Stimulated activated CD4-positive, alpha-beta T cell treated with anti-CD3 and anti-CD28 coated beads, Interleukin-15, amount 100 ng/mL, for 48 hours (primary cell): Measurements from ENCODE around the gene PRRG3.
"Not testable (repeated sequence)": the region's sequence is repeated elsewhere in the genome, so short reads cannot be mapped to it uniquely, and the experiment has no call there.

ENCODE experiments used
- DNase-seq, 2 donors: peaks; one replicate each; pipeline ENCODE4 v3.0.0-alpha.2; 2020; ENCODE audit warnings: low read depth in 2 of 2

The PRRG3 gene

DNA sequence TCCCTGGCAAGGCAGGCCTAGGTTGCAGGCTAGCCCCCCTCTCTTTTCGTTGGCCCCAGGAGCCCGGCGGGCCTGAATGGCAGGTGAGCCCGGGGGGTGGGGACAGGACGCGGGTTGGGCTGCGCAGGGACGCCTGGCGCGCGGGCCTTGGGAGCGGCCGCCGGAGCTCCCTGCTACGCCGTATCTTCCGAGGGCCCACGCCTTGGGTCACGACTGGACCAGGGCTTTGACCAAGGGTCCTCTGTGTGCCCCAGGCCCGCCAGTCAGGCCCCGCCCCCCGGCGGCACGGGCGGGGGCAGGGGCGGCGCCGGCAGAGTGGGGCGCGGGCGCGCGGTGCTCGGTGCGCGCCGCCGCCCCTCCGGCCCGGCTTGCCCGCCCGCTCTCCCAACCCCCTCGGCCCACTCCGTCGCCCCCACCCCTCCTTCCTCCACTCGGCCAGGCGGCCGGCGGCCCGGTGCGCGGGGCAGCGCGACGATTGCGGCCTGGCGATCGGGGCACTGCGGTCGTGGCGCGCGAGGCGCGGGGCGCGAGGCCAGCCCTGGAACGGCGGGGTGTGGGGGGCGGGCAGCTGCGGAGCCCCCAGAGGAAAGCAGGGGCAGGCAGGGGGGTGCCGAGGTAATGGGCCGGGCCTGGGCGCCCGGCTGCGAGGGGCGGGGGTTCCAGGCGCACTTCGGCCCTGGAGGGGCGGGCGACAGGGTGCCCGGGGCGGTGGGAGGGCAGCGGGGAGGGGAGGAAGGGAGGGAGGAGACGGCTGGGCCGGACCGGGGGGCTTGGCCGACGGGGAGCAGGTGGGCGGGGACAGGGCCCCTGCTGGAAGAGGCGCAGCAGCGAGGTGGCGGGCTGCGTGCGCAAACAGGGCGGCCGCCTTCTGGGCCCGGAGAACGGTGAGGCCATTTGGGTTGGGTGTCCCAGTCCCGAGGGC is at the start of gene PRRG3:
PRRG3 (plus strand) TSS at position 798 of the 922 bp plus-strand sequence. CDS start 3,357 bp downstream, outside the sequence.
- no peak for DNase-seq

DNA sequence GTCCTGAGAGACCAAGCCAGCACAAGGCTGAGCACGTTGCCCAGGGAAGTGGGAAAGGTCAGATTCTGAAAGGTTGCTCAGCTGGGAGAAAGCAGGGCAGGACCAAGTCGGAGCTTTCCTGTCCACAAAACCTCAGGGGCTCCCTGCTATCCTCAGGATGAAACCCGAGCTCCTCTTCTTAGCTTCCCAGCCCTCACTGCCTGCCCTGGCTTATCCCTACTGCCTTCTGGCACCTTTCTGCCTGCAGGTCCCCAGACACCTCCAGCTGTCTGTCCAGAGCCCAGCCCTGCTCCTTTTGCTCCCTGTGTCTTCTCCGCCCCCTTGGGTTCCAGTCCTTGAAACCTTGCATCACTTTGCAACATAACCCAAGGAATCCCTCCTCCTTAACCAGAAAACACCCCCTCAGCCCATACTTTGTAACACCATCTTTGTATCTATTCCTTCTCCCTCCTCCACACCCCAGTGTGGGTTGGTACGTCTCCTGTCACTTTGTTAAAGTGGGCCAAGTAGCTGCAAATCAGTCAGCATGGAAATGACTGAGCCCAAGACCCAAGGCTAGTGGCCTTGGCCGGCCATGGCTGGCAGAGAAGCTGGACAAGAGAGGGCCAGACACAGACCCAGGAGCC is 20.0 kb upstream of the PRRG3 start:
- DNase-seq = no peak

DNA sequence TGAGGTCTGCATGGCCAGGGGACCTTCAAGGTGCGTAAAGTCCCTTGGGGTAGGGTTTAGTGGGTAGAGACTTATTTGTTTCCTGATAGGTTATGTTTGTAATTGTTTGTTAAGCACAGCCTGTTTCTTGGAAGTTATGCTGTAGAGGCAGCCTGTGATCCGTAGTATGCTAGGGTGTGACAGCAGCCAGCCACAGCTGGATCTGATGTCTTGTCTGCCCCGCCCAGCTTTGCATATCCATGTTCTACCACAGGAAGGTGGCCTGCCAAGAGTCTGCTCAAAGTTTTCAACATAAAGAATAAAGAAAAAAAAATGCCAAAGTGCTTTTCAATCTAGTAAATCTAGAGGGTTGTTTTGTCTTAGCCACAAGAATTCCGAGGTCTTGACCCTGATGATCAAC is 19.1 kb upstream of the PRRG3 start:
- no peak for DNase-seq

DNA sequence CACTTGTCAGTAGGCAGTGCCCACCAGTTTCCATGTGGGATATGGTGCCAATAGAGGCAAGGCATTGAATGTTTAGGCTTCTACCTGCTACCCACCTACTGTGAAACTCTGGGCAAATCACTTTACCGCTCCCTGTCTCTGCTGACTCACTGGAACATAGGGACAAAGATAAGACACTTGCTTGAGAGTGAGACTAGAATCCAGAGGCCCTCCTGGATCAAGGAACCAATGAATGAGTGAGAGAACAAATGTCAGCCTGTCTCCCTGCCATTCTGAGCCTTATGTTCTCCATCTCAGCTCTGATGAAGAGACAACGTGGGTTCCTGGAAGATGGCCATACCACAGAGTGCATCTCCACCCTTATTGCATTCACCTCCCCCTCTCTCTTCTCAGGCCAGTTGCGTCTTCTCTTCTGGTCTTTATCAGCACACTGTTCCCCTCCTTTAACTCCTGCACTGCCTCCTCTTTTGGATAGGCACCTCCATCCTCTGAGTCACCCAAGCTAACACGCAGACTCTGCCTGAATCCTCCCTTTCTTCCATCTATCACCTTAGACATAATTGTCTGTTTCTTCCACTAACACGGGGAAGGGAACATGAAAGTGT is 15.4 kb upstream of the PRRG3 start:
- no peak for DNase-seq

DNA sequence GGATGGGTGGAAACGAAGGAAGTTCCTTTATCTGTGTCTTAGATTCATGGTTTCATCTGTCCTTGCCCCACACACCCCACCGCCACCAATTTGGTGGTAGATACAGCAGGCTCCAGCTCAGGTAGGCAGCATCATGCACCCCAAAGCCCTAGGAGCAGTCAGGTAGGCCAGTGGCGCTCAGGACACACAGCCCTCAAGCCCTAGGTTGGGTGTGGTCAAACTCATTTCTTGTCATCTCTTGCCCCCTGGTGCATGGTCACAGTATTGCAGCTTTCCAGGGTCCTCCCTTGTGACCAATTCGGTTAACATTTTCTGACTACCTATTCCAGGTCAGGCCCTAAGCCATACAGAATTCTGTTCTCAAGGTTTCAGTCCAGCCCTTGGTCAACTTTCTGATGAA is 14.5 kb upstream of the PRRG3 start:
- peak; percentile 26 to 62 for DNase-seq

DNA sequence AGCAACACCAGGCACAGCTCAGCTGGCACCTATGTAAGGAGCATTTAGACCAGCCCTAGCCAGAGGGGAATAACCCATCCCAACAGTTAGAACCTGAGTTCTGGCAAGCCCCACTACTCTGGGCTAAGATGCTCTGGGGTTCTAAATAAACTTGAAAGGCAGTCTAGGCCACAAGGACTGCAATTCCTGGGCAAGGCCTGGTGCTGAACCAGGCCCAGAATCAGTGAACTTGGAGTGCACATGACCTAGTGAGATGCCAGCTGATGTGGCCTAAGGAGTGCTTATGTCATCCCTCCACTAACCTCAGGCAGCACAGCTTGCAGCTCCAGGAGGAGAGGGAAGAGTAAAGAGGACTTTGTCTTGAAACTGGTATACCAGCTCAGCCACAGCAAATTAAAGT is 7.6 kb upstream of the PRRG3 start:
- no peak for DNase-seq

DNA sequence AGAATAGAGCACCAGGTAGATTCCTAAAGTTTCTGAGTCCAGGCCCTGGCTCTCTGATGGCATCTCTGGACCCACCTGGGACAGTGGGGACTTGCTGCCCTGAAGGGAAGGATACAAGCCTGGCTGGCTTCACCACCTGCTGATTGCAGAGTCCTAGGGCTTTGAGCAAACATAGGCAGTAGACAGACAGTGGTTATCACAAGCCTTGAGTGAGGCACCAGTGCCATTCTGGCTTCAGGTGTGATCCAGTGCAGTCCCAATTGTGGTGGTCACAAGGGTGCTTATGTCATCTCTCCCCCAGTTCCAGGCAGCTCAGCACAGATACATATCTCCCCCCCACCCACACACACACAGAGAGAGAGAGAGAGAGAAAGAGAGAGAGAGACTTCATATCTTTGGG is 6.6 kb upstream of the PRRG3 start:
- no peak for DNase-seq

DNA sequence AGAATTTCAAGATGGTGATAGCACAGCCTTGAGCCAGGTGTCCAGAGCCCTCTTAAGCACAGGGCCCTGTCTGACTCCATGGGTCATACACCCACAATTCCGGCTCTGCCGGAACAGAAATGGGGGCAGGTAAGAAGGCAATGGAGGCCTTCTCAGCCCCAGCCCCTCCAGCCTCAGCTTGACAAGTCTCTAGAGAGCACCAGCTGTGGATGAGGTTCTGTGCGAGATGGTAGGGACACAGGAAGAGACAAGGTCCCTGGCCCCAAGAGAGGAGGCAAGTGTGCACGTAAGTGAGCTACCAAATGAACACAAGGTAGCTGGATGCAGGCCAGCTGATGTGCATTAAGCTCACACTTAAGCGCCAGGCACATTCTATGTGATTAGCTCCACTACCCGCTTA is 2.4 kb upstream of the PRRG3 start:
- DNase-seq = no peak

DNA sequence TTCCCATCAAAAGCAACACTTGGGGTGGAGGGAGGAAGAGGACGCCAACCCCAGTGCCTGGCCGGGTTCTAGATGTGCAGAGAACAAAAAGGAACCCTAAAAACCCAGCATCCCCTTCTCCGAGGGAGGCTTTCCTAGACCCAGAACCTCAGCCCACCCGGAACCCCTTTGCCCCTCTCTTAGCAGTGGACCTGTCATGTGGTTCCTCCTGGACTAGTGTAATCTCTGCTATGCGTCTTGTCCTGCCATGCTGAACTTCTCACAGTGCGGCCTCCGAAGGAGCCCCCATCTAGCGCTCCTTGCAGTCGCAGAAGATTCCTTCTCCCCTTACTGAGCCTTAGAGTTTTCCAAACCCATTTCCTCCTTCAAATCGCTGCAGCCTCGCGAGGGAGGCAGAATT is 1.1 kb upstream of the PRRG3 start:
- no peak for DNase-seq

DNA sequence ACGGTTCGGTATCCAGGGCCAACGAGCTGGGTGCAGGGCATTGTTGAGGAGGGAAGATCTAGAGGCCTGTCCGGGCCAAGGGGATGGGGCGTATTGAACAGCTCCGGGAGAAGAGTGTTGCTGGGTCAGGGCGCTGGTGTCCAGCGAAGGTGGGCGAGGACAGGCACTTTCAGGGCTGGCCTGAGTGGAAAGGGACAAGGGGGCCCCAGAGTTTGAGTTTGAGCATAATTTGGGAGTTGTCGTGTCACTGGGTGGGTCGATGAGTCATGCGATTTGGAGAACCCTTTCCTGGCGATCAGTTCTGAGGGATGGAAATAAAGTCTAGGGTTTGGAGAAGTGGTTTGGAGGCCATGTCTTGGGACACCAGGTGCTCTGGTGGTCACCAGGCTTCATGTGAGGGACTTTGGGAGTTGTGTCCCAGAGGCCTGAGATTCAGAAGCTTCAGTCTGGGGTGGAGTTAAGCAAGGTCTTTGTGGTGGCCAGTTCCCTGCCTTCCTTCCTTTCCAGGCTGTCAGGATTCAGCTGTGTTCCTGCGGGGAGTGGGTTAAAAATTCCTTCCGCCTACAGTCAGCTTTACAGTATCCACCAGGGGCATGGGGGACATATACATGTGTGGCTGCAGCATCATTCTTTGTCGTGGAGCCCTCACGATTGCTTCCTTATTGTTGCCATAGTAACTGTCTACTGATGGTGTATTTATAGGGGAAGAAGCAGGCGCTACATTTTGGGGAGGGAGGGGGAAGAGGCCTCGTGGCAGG is 504 bp downstream of the PRRG3 start:
- DNase-seq = no peak

DNA sequence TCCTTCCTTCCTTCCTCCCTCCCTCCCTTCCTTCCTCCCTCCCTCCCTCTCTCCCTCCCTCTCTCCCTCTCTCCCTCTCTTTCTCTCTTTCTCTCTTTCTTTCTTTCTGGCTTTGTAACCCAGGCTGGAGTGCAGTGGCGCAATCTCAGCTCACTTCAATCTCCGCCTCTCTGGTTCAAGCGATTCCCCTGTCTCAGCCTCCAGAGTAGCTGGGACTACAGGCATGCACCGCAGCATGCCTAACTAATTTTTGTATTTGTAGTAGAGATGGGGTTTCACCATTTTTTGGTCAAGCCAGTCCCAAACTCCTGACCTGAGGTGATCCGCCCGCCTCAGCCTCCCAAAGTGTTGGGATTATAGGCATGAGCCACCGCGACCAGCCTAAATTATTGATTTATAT is 1.8 kb downstream of the PRRG3 start:
- not testable (repeated sequence) for DNase-seq

DNA sequence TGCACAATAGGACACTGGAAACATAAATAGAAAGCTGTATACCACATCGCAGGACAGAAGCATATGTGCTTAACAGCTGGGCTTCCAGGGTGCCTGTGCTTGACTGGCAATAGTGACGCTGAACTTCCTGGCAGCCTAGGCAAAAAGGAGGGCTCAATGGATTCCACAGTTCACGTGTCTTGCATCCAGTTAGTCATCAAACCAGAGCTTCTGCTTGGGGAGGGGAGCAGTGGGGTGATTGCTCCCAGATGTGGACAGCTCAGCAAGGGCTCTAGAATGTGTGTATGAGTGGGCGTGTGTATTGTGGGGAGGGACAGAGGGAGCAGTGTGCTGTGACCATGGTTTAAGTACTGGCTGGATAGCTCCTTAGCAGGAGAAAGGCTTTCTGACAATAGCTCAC is 2.3 kb downstream of the PRRG3 start:
- DNase-seq = no peak

DNA sequence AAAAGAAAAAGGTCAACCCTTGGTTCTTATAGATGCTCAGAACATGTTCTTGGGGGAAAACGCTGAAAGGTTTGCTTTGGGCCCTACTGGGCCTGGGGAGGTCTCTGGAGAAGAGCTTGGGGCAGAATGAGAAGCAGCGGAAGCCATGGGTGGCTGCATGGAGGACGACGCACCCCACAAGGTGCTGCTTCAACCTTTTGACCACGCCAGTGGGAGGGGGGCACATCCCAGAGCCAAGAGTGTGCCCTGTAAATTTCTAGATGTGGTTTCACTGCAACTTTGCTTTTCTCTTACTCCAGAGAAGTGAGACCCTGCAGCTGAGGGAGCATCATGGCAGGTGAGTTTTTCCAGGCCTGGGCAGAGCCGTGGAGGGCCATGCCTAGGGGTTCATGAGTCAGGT is 3.2 kb downstream of the PRRG3 start:
- no peak for DNase-seq

DNA sequence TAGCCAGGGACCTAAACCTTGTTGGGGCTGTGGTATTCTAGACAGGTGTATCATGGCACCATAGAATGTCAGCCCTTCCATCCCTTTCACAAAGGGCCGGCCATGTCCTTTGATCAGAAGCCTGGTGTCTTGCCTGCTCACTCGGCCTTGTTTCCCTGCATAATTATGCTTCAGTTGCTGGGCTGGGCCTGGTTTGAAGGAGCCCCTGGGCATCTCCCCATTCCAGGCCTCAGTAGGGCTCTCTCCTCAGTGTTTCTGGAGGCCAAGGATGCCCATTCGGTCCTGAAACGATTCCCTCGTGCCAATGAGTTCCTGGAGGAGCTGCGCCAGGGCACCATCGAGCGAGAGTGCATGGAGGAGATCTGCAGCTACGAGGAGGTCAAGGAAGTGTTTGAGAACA is 4.5 kb downstream of the PRRG3 start:
- no peak for DNase-seq

DNA sequence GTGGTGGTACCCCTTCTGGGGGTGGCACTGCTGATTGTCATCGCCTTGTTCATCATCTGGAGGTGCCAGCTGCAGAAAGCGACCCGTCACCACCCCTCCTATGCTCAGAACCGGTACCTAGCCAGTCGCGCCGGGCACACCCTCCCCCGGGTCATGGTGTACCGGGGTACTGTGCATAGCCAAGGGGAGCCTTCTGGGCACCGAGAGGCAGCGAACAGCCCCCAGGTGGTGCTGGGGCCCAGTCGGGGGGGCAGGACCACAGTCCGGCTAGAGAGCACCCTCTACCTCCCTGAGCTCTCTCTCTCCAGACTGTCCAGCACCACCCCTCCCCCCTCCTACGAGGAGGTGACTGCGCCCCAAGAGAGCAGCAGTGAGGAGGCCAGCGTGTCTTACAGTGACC is 5.3 kb downstream of the PRRG3 start:
- no peak for DNase-seq

DNA sequence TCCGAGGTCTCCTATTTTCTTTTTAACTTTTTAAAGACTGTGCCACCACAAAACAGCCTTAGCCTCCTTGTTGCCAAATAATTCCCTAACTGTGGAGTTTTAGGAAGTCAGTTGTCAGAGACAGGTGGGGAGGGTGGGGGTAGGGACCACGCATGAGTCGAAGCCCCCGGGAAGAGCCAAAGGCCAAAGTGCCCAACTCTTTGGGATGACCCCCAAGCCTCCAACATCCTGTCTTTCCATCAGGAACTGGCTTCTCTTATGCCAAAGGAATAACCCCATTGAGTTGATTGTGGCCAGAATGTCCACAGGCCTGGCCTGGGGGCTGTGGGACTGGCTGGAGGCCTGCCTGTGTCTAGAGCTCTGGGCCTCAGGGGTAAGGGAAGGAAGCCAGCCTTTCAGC is 5.8 kb downstream of the PRRG3 start:
- DNase-seq = no peak

DNA sequence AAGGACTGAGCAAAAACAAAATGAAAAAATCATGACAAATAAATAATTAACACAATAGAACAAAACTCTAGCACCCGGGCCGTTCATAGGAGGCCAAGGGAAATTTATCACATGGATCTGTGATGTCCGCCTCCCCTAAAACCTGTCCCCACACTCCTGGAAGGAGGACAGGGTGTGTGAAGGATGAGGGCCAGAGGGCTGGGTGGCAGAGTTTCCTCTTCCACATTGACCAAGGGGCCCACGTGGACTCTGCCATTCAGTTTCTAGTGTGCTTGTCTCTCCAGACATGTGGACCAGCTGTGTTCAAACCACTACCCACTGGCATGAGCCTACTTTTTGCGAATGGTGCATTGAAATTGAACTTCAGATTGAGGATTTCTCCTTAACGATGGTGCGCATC is 6.3 kb downstream of the PRRG3 start:
- DNase-seq = no peak

DNA sequence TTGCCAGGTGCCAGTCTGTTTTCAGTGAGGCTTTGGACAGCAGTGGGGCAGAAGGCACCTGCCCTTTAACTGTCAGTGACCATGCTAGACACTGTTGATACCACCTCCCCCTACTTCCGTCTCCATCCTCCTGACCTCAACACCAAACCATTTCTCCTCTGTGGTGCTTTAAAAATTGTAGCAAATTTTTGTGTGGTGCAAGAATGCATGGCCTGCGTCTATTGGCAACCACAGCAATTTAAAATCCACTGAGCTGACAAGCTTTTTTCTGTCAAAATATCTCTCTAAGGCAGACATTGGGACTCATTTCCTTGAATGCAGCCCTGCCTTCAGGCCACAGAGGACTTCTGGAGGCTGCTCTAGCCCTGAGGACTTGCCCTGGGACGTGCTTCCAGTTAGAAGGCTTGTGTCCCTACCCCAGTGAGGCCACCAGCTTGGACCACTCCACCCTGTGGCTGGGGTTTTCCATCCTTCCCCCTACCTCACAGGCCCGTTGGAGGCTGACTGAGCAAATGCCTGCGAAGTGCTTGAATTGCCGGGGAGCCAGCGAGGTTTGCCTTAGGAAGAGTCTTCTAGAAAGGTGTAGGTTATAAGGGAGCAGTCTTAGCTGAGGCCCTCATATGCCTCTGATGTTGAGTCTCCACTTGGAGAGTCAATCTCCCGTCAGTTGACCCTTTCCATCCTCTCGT is 6.9 kb downstream of the PRRG3 start:
- no peak for DNase-seq

DNA sequence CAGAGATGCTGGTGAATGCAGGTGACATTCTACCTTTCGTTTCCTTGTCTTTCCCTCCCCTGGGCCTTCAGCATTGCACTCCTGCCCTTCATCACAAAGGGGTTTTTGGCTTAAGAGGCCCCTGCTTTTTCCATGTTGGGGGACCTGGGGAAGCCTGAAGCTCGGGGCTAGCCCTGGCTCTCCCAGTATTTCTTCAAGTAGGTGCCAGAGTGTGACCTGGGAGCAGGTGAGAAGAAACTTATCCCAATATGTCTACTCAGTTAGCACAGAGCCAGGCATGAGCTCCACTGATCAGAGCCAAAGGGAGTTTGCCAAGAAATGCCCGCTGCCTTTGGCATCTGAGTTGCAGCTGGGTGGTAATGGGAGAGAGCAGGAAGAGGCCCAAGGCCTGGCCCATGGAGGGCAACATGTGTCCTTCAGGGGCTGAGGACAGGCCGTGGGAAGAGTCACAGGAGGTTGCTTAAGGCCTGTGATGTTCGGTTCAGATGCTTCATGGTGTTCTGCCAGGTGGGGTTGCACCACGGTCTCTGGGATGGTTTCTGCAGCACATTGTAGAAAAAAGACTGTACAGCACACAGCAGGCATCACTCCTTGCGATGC is 7.6 kb downstream of the PRRG3 start:
- no peak for DNase-seq

DNA sequence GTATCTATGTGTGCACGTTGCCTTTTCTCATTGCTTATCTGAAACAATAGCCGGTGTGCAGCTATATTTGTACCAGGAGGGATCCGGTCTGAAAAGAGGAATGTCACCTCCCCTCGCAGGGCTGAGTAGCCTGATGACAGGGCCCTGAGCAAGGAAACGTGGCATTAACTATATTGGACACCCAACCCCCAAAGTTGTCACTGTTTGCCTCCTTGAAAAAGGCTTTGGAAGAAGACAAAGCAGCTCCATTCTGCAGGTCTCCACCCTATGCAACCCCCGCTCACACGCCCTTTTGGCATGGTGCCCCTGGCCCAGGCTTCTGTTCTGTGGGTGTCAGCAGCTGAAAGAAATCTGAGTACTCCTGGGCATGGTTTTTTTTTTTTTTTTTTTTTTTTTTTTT is 8.2 kb downstream of the PRRG3 start:
- no peak for DNase-seq

DNA sequence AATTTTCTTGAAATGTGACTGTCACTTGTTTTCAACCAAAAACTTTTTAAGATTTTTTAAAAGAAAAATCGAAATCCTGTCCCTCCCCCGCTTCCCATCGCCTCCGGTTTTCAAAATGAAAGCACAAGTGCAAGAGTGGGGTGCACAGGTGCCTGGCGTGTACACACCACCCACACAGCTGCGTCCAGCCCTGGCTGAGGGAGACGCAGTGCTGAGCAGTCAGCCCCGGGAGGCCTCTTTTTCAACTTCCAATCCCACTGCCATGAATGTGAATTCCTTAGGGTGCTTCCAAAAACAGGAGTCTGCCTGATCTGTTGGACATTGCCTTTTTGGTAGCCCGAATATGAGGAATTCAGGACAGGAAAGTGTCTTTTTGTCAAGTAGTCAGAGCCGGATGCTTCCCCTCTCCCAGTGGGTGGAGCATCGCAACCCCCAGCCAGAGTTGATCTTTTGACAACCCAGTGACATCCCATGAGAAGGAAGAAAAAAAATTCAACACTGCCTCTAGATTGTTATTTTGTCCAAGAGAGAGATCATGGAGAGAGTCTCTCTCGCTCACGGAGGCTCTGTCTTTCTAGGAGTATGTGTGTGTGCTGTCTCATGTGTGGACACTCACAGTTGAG is 8.9 kb downstream of the PRRG3 start:
- no peak for DNase-seq
